ENCODE measurements around the gene MRTFA.
A peak's percentile ranks its signal among the peaks of the same experiment; 100 is the strongest.
"Not testable (repeated sequence)": the region's sequence is repeated elsewhere in the genome, so short reads cannot be mapped to it uniquely, and the experiment has no call there.

Gene MRTFA

DNA sequence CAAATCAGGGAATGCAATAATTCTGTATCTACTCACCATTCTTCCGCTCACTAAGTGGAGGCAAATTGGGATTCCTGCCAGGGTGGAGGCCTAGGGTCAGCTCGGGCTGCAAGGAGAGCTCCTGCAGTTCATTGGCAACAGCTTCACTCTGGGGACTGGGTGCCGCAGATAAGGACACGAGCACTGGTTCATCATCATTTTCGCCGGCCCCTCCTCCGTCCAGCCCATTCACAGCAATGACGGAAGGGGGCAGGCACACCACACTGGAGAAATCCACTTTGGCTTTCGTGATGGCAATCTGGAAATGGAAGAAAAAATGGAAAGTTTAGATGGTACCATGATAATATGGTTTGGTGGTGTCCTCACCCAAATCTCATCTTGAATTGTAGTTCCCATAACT is 84.4 kb downstream of the MRTFA start:
- Histone ChIP-seq H3K27me3 (ENCODE audit: control insufficient read depth, insufficient read depth, low read length) (no peaks in the 10 kb centered on the region), H3K4me1 (ENCODE audit: control insufficient read depth, insufficient read depth, low read length) (no peaks in the 10 kb centered on the region), H3K9ac (ENCODE audit: low read length) (no peak overlapping the region), H3K36me3 (ENCODE audit: control insufficient read depth, insufficient read depth, low read length) (no peaks in the 10 kb centered on the region), H3K27ac (ENCODE audit: low read depth, low read length) (no peak overlapping the region), H3K4me3 (ENCODE audit: low read length) (no peak overlapping the region)

DNA sequence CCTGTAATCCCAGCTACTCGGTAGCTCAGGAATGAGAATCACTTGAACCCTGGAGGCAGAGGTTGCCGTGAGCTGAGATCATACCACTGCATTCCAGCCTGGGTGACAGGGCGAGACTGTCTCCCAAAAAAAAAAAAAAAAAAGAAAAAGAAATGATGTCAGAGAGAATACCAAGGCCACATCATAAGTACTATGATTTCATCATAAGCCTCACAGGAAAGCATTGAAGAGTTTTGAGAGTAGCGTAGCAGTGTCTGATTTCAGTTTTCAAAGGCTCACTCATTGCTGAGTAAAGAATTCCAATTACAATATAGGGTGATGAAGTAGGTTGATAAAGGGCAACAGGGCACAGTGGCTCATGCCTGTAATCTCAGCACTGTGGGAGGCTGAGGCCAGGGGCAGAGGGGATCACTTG is 88.8 kb downstream of the MRTFA start:
- Histone ChIP-seq H3K36me3 (ENCODE audit: control insufficient read depth, insufficient read depth, low read length) (no peaks in the 10 kb centered on the region), H3K27me3 (ENCODE audit: control insufficient read depth, insufficient read depth, low read length) (no peaks in the 10 kb centered on the region), H3K4me3 (ENCODE audit: low read length) (no peak overlapping the region), H3K27ac (ENCODE audit: low read depth, low read length) (no peak overlapping the region), H3K9ac (ENCODE audit: low read length) (no peak overlapping the region), H3K4me1 (ENCODE audit: control insufficient read depth, insufficient read depth, low read length) (no peaks in the 10 kb centered on the region)

DNA sequence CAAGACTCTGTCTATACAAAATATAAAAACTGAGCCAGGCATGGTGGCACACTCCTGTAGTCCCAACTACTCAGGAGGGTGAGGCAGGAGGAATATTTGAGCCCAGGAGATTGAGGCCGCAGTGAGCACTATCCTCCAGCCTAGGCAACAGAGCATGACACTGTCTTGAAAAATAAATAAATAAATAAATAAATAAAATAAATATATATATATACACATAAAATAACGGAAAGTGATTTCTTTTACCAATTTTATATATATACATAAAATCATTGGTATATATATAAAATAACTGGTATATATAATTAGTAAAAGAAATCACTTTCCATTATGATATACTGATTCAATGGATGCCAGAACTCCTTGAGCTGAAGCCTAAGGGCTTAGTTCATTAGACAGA is 91.8 kb downstream of the MRTFA start:
- Histone ChIP-seq H3K4me1 (ENCODE audit: control insufficient read depth, insufficient read depth, low read length) (no peaks in the 10 kb centered on the region), H3K27me3 (ENCODE audit: control insufficient read depth, insufficient read depth, low read length) (no peaks in the 10 kb centered on the region), H3K9ac (ENCODE audit: low read length) (no peak overlapping the region), H3K4me3 (ENCODE audit: low read length) (no peak overlapping the region), H3K36me3 (ENCODE audit: control insufficient read depth, insufficient read depth, low read length) (no peaks in the 10 kb centered on the region), H3K27ac (ENCODE audit: low read depth, low read length) (no peak overlapping the region)

DNA sequence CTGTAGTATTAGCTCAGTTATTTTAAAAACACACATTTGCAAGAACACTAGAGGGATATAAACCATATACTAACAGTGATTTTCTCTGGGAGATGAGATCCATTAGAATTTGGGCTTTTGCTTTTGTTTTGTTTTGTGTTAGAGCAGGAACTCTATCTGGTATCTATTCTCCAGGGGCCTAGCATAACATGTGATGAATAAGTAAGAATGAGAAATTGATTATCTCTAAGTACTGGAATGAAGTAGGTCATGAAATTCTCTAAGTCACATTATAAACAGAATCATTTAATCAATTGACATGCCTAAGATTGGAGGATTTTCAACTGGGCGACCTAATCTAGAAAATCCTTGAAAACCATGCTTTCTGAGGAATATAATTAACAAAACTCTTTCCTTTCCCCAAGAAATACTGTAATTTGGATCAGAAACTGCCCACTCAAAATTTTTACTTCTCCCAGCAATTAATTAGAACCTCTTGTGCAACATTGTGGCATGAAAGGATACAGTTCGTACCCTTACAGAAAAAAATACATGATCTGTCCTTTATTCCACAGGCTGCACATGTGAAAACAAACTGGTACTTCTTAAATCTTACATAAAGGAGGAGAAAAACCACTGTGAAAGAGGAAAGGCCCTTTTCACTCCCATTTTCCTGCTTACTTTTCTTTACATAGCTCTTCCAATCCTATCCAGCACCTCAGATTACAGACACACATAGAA is 93.5 kb downstream of the MRTFA start:
- H3K36me3 ChIP-seq (ENCODE audit: control insufficient read depth, insufficient read depth, low read length): no peaks in the 10 kb centered on the region
- H3K27ac ChIP-seq (ENCODE audit: low read depth, low read length): no peak overlapping the region
- no peak overlapping the region for H3K4me3 ChIP-seq (ENCODE audit: low read length)
- no peak overlapping the region for H3K9ac ChIP-seq (ENCODE audit: low read length)
- no peaks in the 10 kb centered on the region for H3K4me1 ChIP-seq (ENCODE audit: control insufficient read depth, insufficient read depth, low read length)
- H3K27me3 ChIP-seq (ENCODE audit: control insufficient read depth, insufficient read depth, low read length): no peaks in the 10 kb centered on the region

DNA sequence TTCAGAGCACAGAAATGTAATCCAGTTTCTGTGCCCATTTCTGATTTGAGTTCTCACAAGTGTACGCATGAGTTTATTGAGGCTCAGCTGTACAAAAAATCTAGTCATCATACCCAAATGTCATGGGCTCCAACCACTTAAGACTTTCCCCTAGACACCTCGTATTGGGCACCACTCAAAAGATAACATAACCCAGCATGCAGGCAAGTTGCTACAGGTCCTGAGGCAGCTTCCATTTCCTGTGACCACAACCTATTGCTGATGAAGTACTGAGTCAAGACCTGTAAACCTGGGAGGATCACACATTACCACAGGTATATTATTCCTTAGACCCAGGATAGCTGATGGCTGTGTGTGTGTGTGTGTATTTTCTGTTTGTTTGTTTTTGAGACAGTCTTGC is 95.2 kb downstream of the MRTFA start:
- no peak overlapping the region for H3K4me3 ChIP-seq (ENCODE audit: low read length)
- H3K9ac ChIP-seq (ENCODE audit: low read length): no peak overlapping the region
- no peak overlapping the region for H3K27ac ChIP-seq (ENCODE audit: low read depth, low read length)
- no peaks in the 10 kb centered on the region for H3K4me1 ChIP-seq (ENCODE audit: control insufficient read depth, insufficient read depth, low read length)
- H3K27me3 ChIP-seq (ENCODE audit: control insufficient read depth, insufficient read depth, low read length): no peaks in the 10 kb centered on the region
- no peaks in the 10 kb centered on the region for H3K36me3 ChIP-seq (ENCODE audit: control insufficient read depth, insufficient read depth, low read length)

DNA sequence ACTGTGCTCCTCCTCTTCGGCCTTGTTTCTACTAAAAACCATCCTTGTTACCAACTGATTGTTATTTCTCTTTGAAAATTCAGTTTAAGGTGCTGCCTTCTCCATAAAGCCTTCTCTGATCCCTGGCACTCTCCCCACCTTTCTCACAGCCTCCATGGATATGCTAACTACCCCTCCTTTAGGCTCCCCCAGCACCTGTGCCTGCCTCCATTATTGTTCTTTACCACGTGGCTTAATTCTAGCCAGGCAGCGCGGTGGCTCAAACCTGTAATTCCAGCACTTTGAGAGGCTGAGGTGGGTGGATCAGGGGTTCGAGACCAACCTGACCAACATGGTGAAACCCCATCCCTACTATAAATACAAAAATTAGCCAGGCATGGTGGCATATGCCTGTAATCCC is 96.3 kb downstream of the MRTFA start:
- H3K4me1 ChIP-seq (ENCODE audit: control insufficient read depth, insufficient read depth, low read length): no peaks in the 10 kb centered on the region
- no peaks in the 10 kb centered on the region for H3K27me3 ChIP-seq (ENCODE audit: control insufficient read depth, insufficient read depth, low read length)
- H3K36me3 ChIP-seq (ENCODE audit: control insufficient read depth, insufficient read depth, low read length): no peaks in the 10 kb centered on the region
- H3K27ac ChIP-seq (ENCODE audit: low read depth, low read length): no peak overlapping the region
- H3K9ac ChIP-seq (ENCODE audit: low read length): no peak overlapping the region
- H3K4me3 ChIP-seq (ENCODE audit: low read length): no peak overlapping the region

DNA sequence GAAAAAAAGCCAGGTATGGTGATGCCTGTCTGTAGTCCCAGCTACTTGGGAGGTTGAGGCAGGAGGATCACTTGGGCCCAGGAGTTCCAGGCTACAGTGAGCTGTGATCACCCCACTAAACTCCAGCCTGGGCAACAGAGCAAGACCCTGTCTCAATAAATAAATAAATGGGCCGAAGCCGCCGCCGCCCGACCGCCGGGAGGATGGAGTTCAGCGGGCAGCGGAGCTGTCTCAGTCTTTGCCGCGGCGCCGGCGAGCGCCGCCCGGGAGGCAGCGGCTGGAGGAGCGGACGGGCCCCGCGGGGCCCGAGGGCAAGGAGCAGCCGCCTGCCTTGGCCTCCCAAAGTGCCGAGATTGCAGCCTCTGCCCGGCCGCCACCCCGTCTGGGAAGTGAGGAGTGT is 100.4 kb downstream of the MRTFA start:
- not testable (repeated sequence) for H3K27ac ChIP-seq (ENCODE audit: low read depth, low read length); H3K36me3 ChIP-seq (ENCODE audit: control insufficient read depth, insufficient read depth, low read length)
- H3K4me1 ChIP-seq (ENCODE audit: control insufficient read depth, insufficient read depth, low read length): peaks cover 17% of the 10 kb centered on the region

DNA sequence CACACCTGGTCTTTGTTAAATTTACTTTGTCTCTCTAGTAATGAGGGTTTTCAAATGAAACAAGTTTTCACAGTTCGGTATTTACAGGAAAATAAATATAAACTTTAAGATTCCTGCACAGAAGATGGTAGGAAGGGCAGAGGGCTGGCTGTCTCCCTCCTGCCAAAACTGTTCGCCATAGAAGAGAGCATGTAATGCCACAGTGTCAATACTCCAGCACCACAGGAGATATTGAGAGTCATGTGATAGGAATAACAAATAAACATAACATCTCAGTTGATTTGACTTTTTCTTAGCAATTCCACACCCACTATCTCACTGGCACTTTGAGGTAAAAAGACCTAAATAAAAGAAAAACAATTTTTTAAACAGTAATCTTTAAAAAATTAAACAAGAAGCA is 100.9 kb downstream of the MRTFA start:
- Histone ChIP-seq H3K4me1 (ENCODE audit: control insufficient read depth, insufficient read depth, low read length) (peaks cover 17% of the 10 kb centered on the region), H3K27me3 (ENCODE audit: control insufficient read depth, insufficient read depth, low read length) (no peaks in the 10 kb centered on the region), H3K36me3 (ENCODE audit: control insufficient read depth, insufficient read depth, low read length) (no peaks in the 10 kb centered on the region), H3K9ac (ENCODE audit: low read length) (no peak overlapping the region), H3K4me3 (ENCODE audit: low read length) (no peak overlapping the region), H3K27ac (ENCODE audit: low read depth, low read length) (no peak overlapping the region)

More for the DNA sequence above, 100.4 kb downstream of the MRTFA start:
- H3K27me3 ChIP-seq (ENCODE audit: control insufficient read depth, insufficient read depth, low read length); H3K9ac ChIP-seq (ENCODE audit: low read length); H3K4me3 ChIP-seq (ENCODE audit: low read length): not testable (repeated sequence)

DNA sequence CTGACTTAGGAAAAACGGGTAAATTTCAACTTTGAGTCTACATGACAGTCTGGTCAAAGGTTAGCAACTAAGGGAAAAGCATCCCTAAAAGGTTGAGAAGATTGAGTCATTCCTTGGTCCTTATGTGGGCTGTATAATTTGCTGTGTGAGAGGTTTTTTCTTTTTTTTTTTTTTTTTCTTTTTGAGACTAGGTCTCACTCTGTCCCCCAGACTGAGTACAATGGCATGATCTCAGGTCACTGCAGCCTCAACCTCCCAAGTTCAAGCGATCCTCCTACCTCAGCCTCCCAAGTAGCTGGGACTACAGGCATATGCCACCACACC is 101.4 kb downstream of the MRTFA start:
- Histone ChIP-seq H3K9ac (ENCODE audit: low read length) (no peak overlapping the region), H3K36me3 (ENCODE audit: control insufficient read depth, insufficient read depth, low read length) (no peaks in the 10 kb centered on the region), H3K4me3 (ENCODE audit: low read length) (no peak overlapping the region), H3K27me3 (ENCODE audit: control insufficient read depth, insufficient read depth, low read length) (no peaks in the 10 kb centered on the region), H3K27ac (ENCODE audit: low read depth, low read length) (no peak overlapping the region), H3K4me1 (ENCODE audit: control insufficient read depth, insufficient read depth, low read length) (peaks cover 17% of the 10 kb centered on the region)

DNA sequence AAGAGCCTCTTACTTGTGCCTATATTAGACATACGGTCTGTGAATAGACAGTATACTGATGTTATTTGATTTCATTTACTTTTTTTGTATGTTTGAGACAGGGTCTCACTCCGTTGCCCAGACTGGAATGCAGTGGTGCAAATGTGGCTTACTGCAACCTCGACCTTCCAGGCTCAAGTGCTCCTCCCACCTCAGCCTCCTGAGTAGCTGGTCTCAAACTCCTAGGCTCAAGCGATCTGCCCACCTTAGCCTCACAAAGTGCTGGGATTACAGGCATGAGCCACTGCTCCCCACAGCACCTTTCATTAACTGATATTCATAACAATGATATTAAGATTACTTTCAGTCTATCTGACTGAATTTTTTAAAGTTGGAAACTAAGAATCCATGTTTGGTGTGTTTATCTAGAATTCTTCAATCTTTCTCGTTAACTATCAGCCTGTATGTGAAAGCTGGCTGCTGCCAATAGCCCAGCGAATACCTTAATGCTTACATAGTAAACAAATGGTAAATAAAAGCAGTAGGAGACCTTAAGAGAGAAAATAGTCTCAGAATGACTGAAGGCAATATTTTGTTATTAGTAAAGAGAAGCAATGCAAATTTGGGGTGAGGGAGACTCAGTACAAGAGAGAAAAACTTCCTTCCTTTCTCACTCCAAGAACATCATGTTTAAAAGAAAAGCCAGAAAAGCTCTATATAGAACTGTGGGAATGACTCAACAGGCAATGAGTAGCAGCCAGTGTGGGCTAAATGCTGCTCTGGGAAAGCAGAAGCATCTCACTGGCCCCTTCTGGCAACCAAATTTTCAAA is 101.9 kb downstream of the MRTFA start:
- Histone ChIP-seq H3K4me1 (ENCODE audit: control insufficient read depth, insufficient read depth, low read length) (peaks cover 17% of the 10 kb centered on the region), H3K27ac (ENCODE audit: low read depth, low read length) (no peak overlapping the region), H3K9ac (ENCODE audit: low read length) (no peak overlapping the region), H3K4me3 (ENCODE audit: low read length) (no peak overlapping the region), H3K36me3 (ENCODE audit: control insufficient read depth, insufficient read depth, low read length) (no peaks in the 10 kb centered on the region), H3K27me3 (ENCODE audit: control insufficient read depth, insufficient read depth, low read length) (no peaks in the 10 kb centered on the region)

DNA sequence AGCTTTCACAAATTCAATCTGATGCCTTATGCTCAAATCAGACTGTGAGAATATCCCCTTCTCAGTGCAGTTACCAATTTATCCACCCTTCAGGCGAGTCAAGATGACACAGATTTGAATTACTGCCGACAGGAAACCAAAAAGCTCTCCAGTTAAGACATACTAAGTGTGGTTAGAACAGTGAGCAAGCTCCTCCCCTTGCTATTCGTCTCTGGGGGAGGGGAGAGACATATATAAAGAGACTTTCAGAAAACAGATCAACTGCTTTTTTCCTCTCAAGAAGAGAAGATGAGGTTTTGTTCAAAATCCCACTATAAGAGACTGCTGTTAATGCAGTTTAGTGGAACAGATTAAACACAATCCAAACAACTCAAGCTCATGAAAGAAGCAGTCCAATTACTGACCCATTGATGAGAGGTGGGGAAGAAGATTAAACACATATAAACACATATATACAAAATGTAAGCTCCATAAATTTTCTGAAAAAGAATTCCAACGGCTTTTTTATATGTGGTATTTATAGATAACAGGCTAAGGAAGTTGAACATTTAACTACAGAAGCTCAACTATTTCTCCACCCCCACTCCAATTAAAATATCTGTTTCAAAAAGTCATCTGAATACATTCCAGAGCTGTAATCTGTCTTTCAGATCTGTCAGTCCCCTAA is 102.7 kb downstream of the MRTFA start:
- Histone ChIP-seq H3K27me3 (ENCODE audit: control insufficient read depth, insufficient read depth, low read length) (no peaks in the 10 kb centered on the region), H3K4me1 (ENCODE audit: control insufficient read depth, insufficient read depth, low read length) (peaks cover 17% of the 10 kb centered on the region), H3K9ac (ENCODE audit: low read length) (no peak overlapping the region), H3K36me3 (ENCODE audit: control insufficient read depth, insufficient read depth, low read length) (no peaks in the 10 kb centered on the region), H3K27ac (ENCODE audit: low read depth, low read length) (no peak overlapping the region), H3K4me3 (ENCODE audit: low read length) (no peak overlapping the region)

DNA sequence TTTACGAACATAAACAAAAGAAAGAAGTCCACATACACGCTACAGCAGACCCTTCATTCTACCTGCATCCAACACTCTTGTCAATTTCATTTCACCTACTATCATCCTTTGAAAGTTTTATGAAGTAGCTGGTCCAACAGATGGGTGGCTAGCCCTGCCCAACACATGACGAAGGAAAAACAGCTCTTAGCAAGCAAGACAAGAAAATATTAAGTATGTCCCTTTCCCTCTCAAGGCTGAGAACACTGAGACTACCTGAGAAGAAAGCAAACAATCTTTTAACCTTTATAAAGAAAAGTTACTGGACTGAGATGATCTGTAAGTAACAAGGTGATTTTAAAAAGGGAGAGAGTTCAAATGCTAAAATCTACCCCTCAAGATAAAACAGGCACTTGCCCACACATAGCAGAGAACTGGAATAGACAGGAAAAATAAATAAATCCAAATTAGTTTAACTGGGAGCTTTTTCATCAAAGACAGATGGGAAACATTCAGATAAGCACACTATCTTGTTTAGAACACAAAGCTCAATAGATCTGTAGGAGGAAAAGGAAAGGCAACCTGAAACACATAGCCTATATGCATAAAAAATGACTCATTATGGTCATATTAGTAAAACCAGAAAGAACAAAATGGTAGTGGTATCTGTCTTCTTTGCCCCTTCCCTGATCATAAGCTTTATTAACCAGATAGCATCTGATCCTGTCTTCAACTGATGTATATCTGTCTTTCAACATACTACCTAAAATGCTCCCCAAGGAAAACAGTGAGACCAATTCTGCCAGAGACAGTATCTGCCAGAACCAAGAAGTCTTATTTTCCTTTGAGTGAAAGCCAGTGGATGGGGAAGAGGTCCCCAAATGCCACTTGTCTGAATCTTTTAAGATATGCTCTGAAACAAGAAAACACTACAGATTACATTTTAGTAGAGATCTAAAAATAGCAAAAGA is 104.3 kb downstream of the MRTFA start:
- Histone ChIP-seq H3K36me3 (ENCODE audit: control insufficient read depth, insufficient read depth, low read length) (no peaks in the 10 kb centered on the region), H3K4me3 (ENCODE audit: low read length) (peak overlapping the region; percentile 9), H3K9ac (ENCODE audit: low read length) (no peak overlapping the region), H3K27me3 (ENCODE audit: control insufficient read depth, insufficient read depth, low read length) (no peaks in the 10 kb centered on the region), H3K4me1 (ENCODE audit: control insufficient read depth, insufficient read depth, low read length) (peaks cover 17% of the 10 kb centered on the region), H3K27ac (ENCODE audit: low read depth, low read length) (peak overlapping the region; percentile 15)

Measured in rectal smooth muscle tissue (tissue), 1 donor.